Stimulated activated CD4-positive, alpha-beta T cell treated with anti-CD3 and anti-CD28 coated beads, Interleukin-4, amount 100 ng/mL, for 1 hour (primary cell): Measurements from ENCODE around the gene PPARGC1A.

Experiments used
- DNase-seq: peaks from one replicate; pipeline ENCODE4 v3.0.0-alpha.2; 2020

Gene PPARGC1A, protein sequence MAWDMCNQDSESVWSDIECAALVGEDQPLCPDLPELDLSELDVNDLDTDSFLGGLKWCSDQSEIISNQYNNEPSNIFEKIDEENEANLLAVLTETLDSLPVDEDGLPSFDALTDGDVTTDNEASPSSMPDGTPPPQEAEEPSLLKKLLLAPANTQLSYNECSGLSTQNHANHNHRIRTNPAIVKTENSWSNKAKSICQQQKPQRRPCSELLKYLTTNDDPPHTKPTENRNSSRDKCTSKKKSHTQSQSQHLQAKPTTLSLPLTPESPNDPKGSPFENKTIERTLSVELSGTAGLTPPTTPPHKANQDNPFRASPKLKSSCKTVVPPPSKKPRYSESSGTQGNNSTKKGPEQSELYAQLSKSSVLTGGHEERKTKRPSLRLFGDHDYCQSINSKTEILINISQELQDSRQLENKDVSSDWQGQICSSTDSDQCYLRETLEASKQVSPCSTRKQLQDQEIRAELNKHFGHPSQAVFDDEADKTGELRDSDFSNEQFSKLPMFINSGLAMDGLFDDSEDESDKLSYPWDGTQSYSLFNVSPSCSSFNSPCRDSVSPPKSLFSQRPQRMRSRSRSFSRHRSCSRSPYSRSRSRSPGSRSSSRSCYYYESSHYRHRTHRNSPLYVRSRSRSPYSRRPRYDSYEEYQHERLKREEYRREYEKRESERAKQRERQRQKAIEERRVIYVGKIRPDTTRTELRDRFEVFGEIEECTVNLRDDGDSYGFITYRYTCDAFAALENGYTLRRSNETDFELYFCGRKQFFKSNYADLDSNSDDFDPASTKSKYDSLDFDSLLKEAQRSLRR

GRCh38 chr4:23889814-23890341 lies at the start of gene PPARGC1A:
Gene PPARGC1A, minus strand, starts transcription at chr4:23890047. Its CDS starts 90 bp downstream, at chr4:23889957.
- DNase-seq: no peak

GRCh38 chr4:23938796-23939195 lies 48.9 kb upstream of the PPARGC1A start:
- no peak for DNase-seq

DNA sequence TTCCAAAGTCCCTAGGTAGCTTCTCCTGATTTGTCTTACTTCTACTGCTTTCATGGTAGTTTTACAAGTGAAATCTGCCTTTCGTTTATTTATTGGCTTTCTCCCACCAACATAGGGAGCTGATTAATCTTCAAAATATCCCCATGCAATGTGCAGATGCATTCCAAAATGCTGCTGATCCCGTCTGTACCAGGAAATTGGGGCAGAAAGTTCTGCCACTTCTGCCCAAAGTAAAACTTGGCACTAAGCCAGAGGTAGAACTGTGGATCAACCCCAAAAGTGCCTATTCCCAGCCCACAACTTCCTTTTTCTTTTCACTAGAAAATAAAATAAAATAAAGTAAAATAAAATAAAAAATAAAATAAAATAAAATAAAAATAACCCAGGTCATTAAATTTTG lies 47.3 kb upstream of the PPARGC1A start:
- DNase-seq: no peak

DNA sequence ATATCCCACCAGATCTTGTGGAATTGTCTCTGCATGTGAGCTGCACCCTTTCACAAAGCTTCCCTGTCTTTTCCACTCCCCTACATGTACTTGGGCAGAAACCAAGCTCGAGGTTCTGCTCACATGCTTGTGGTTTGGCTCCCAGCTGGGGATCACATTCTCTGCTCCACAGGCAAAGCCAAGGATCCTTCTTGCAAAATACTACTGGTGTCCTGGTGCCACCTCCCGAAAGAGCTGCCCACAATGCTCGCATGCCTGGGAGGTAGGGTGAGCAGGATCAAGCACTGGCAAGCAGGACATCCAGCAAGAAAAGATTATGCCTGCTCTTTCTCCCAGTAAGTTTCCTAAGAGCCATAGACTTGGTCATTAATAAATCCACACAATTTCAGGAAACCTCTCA lies 45.1 kb upstream of the PPARGC1A start:
- no peak for DNase-seq

- no peak for DNase-seq
Measured at GRCh38 chr4:23934223-23934622, 44.4 kb upstream of the PPARGC1A start.

- no peak for DNase-seq
Measured at GRCh38 chr4:23932901-23933308, 43.1 kb upstream of the PPARGC1A start.

DNA sequence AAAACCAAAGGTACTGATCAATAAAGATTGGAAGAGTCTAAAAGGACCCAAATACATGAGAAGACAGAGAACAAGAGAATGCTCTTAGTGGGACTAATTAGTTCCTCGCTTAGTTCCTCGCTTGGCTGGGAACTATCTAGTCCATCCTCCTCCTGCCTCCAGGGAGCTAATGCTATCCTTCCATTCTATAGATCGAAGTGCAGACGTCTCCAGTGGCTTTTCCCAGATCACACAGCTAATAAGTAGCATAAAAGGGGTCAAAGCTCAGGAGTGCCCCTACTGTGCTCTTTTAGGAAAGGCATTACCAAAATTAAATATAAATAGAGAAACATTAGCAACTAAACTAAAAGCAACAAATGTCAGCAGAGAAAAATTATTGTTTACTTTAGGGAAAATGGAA lies 42.3 kb upstream of the PPARGC1A start:
- no peak for DNase-seq

DNA sequence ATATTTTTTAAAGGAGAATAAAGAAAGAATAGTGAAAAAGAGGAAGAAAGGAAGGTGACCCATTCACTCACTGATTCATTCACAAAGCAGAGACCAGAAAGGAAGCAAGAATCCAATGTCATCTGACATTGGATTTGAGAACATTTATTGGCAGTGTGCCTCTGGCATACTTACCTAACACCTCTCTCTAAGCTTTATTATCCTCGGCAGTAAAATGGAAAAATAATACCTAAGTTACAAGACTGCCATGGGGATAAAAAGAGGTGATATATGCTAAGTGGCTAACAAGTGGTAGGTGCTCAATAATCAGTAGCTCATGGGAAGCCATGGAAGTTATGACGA lies 41.6 kb upstream of the PPARGC1A start:
- DNase-seq: no peak

DNA sequence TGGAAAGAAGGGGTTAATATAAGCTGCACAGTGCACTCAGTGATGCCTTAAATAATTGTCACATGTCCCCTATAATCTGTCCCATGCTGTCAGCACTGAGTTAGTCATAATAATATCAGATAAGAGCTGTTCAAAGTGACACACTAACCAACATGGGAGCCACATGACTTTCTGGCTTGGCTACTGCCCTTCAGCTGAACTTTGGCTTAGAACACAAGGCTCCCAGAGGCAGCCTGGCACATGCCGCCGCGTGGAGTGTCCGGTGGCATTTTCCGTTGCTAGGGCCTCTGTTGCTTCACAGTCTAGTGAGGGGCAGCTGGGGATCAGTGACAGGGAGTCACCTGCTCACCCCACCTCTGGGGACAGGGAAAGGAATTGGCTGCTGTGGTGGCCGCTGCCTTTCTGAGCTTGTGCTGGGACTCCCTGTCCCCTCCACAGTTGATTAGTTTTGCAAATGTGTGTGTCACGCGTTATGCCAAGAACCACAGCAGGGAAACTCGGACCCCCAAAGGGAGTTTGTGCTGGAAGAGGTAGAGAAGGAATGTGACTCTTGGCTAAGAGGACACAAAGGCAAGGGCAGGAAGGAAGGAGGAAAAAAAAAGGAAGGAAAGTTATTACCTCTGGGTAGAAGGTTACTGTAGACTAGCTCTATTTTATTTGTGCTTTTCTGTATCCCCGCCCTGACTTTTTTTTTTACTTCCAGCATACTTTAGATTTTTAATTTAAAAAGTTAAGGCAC lies 41.1 kb upstream of the PPARGC1A start:
- no peak for DNase-seq

DNA sequence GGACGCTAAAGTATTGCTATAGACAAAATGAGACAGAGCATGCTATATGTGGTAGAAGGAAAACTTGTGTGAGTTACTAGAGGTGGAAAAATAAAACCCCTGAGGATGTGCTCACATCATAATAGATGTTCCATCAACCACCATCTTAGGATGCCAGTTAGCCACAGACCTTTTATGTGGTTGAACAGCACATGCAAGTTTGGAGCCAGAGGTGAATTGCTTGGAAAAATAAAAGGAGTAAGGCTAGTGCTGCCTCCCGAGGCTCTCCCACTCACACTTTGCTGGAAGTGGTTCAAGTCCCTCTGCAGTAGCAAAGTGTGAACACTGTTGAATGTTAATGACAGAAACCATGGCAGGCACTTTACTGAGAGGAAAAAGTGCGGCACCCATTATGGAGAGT lies 39.4 kb upstream of the PPARGC1A start:
- DNase-seq: no peak

- no peak for DNase-seq
Measured at GRCh38 chr4:23924556-23924955, 34.7 kb upstream of the PPARGC1A start.

- no peak for DNase-seq
Measured at GRCh38 chr4:23923840-23924239, 34.0 kb upstream of the PPARGC1A start.

GRCh38 chr4:23923141-23923540 lies 33.3 kb upstream of the PPARGC1A start:
- DNase-seq: no peak

GRCh38 chr4:23922541-23923111 lies 32.8 kb upstream of the PPARGC1A start:
- no peak for DNase-seq

DNA sequence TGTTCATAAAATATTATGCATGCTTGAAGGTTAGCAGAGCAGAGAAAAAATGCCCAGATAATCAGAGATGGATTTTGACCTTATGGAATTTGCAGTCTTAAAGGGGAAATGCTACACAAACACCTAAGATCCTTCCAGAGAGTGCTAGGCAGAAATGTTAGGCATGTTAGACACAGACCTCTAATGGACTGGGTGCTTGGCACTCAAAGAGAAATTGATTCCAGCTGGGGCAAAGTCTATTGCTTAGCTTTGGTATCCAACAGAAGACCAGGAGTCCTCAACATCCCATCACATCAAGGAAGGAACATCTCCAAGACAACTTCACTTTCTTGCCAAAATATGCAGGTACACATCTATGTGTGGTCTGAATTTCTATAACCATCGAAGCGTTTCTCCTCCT lies 32.2 kb upstream of the PPARGC1A start:
- no peak for DNase-seq

DNA sequence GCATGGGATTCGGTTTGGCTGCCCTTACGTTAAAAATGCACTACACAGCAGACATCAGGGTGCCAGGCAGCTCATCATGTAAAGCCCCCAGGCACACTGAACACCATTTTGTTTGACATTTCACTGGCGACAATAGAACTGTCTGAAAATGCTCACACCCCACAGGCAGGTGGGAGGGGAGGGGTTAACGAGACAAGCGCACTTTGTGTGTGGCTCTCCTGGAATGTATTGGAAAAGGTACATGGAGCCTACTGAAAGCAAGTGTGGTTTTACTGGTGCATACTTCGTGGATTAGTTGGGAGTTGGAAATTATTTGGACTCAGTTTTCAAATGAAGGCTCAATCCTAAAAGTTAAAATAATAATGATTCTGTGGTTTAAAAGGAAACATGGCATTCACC lies 31.6 kb upstream of the PPARGC1A start:
- DNase-seq: no peak

DNA sequence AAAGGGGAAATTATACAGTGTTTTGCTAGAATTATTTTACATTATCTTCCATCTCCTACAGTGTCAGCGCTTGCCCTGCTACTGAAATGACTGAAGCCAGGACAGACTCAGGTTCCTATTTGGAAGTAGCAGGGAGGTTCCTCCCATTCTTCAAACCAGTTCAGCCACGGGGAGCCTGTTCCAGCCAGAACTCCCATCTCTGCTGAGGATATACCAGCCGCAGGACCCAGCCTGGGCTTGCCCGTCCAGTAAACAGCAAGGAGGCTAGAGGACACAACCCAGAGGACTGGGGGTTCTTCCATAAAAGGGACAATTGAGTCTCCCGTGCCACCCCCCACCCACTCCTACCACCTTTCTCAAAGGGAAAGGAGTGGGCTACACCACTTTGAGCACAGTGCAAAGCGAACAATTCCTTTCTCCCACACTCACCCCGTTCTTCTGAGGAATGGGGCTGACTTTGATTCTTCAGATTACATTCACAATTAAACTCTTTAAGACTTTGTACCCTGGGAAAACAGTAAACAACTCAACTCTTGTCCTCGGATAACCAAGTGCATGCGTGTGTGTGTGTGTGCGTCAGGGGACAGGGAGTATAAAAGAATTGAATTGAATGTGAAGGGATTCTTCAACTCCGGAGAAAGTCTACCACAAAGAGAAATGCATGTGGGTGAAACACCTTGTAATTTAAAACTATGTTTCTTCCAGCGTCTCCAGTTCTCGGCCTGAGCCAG lies 31.0 kb upstream of the PPARGC1A start:
- DNase-seq: no peak

GRCh38 chr4:23920296-23920695 lies 30.4 kb upstream of the PPARGC1A start:
- no peak for DNase-seq

GRCh38 chr4:23916282-23916681 lies 26.4 kb upstream of the PPARGC1A start:
- no peak for DNase-seq

DNA sequence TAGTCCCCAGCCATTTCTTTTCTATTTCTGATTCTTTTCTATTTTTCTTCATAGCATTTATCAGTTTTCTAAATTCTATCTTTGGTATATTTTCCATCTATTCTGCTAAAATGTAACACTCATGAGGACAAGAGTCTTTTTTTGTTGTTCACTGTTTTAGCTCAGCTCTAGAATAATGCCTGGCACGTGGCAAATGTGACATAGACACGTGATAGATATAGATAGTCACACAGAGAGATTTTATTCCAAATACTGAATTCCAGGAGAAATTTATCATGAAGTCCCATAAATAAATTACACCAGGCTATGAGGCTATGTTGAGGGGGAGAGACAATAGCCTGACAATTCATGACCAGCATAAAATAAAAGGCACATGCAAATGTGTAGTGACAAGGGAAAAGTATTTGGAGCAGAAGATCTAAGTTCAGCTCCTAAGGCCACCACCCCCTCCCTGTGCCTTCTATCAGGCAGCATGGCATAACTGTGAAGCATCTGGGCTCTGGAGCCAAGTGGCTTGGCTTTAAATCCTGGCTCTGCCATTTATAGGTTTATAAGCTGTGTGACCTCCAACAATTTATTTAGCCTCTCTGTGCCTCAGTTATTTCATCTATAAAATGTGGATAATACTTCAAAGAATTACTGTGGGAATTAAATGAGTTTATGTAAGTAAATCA lies 25.7 kb upstream of the PPARGC1A start:
- DNase-seq: no peak

DNA sequence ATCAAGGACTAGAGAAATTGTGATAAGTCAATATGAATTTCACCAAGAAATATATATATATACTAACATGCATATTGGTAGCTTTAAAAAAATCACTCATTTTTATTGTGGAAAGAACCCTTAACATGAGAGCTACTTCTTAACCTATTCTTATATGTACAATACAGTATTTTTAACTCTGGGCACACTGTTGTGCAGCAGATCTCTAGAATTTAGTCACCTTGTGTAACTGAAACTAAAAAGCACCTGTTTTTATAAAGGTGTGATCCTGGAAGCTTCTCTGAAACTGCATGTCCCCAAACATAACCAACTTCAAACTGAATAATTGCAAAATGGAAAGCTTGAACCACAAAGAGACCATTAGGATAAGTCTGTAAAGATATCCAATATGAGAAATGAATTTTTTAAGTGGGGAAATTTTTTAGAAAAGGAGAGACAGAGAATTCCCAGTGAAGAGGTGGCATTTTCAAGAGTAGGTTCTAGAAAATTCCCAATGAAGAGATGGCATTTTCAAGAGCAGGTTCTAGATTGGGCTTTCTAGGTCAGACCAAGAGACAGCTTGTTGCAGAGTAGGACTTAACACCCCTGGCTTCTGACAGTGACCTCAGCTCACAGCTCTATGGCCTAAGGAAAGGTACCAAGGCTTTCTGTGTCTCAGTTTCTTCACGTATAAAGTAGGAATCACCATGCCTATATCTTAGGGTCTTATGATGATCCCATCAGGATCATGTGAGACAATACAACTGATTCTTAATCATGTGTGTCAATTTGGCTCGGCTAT lies 22.0 kb upstream of the PPARGC1A start:
- no peak for DNase-seq
